GM18505 (cell line): ENCODE results near the gene KCNA3.

Experiments used
- ATAC-seq: cut with Tn5 transposase; IDR thresholded peaks from one replicate; pipeline ENCODE4 v1.9.1; 2021; ENCODE audit not compliant: unreplicated experiment
- POLR2A ChIP-seq: IDR thresholded peaks from 4 replicates; pipeline ENCODE4 v1.6.1; 2011; ENCODE audit warnings: borderline replicate concordance; ENCODE audit not compliant: insufficient read depth, insufficient read length; ENCODE audit errors: extremely low read depth

Gene KCNA3

GRCh38 chr1:110696818-110697217, 22.1 kb upstream of the KCNA3 start:
- TF ChIP-seq POLR2A = no peak
- ATAC-seq = no peak

- no peak for ATAC-seq
- TF ChIP-seq POLR2A = no peak
Observed at GRCh38 chr1:110690709-110691365, 16.1 kb upstream of the KCNA3 start.

- no peak for TF ChIP-seq POLR2A
- no peak for ATAC-seq
Observed at GRCh38 chr1:110689868-110690267, 15.1 kb upstream of the KCNA3 start.

- no peak for TF ChIP-seq POLR2A
Observed at GRCh38 chr1:110688514-110688913, 13.8 kb upstream of the KCNA3 start.

GRCh38 chr1:110687250-110687649, 12.5 kb upstream of the KCNA3 start:
- ATAC-seq = no peak
- no peak for TF ChIP-seq POLR2A

More at GRCh38 chr1:110688514-110688913, 13.8 kb upstream of the KCNA3 start:
- no peak for ATAC-seq

GRCh38 chr1:110686188-110686587, 11.4 kb upstream of the KCNA3 start:
- no peak for ATAC-seq
- no peak for TF ChIP-seq POLR2A

GRCh38 chr1:110684491-110684890, 9.8 kb upstream of the KCNA3 start:
- TF ChIP-seq POLR2A = no peak
- no peak for ATAC-seq

GRCh38 chr1:110682898-110683297, 8.2 kb upstream of the KCNA3 start:
- ATAC-seq = no peak
- no peak for TF ChIP-seq POLR2A

GRCh38 chr1:110680036-110680735, 5.4 kb upstream of the KCNA3 start:
- ATAC-seq = no peak
- TF ChIP-seq POLR2A = no peak

GRCh38 chr1:110677526-110677925, 2.8 kb upstream of the KCNA3 start:
- ATAC-seq = no peak
- no peak for TF ChIP-seq POLR2A

- ATAC-seq = no peak
- TF ChIP-seq POLR2A = no peak
Observed at GRCh38 chr1:110676970-110677369, 2.2 kb upstream of the KCNA3 start.

- no peak for TF ChIP-seq POLR2A
- no peak for ATAC-seq
Observed at GRCh38 chr1:110675060-110675791, 486 bp upstream of the KCNA3 start.

- no peak for TF ChIP-seq POLR2A
Observed at GRCh38 chr1:110673805-110674336, 869 bp downstream of the KCNA3 start.

More at GRCh38 chr1:110673805-110674336, 869 bp downstream of the KCNA3 start:
- ATAC-seq = no peak
